PC-9 (cell line): ENCODE data around the gene NUTM2A.
"Not testable (repeated sequence)": the region's sequence is repeated elsewhere in the genome, so short reads cannot be mapped to it uniquely, and the experiment has no call there.

Experiments used
- CTCF ChIP-seq: fragments of 200-600 bp; sonication (generic); conservative IDR thresholded peaks from 2 replicates; pipeline ENCODE4 v1.6.1; 2017; ENCODE audit warnings: mixed run types, antibody characterized with exemption, mild to moderate bottlenecking, moderate library complexity
- EZH2 ChIP-seq: fragments of 200-600 bp; sonication (generic); IDR thresholded peaks from 2 replicates; pipeline ENCODE4 v1.8.0; 2017; ENCODE audit warnings: antibody characterized with exemption, low read depth

- TF ChIP-seq CTCF, EZH2: not testable (repeated sequence)
Observed at GRCh38 chr10:87187573-87187972, 37.7 kb upstream of the NUTM2A start.
